HEK293T (cell line): ENCODE measurements around the gene PRDM10.

Experiments used
- CTCF ChIA-PET: fragments of 350-600 bp; formaldehyde crosslinking; extraction: SDS; loops from one replicate; lab custom pipeline; 2021; ENCODE audit warnings: antibody characterized with exemption, inconsistent platforms; lab: Yijun Ruan, JAX
- POLR2A ChIA-PET: fragments of 350-600 bp; formaldehyde crosslinking; extraction: SDS; loops from one replicate; lab custom pipeline; 2020; ENCODE audit warnings: antibody characterized with exemption, inconsistent platforms; lab: Yijun Ruan, JAX
- DNase-seq: peaks from one replicate; pipeline ENCODE4 v3.0.0; 2012; ENCODE audit warnings: mixed read lengths; ENCODE audit errors: extremely low spot score
- ARNT ChIP-seq: fragments of 450-650 bp; IDR thresholded peaks from 2 replicates; pipeline ENCODE4 v1.6.1; 2017; ENCODE audit warnings: mild to moderate bottlenecking
- BHLHE40 ChIP-seq: fragments of 450-650 bp; IDR thresholded peaks from 2 replicates; pipeline ENCODE4 v1.6.1; 2016; ENCODE audit warnings: mild to moderate bottlenecking, moderate library complexity, borderline replicate concordance
- CTBP1 ChIP-seq: fragments of 450-650 bp; IDR thresholded peaks from 2 replicates; pipeline ENCODE4 v1.6.1; 2016; ENCODE audit warnings: borderline replicate concordance
- ELF4 ChIP-seq: fragments of 450-650 bp; IDR thresholded peaks from 2 replicates; pipeline ENCODE4 v1.6.1; 2017; ENCODE audit warnings: antibody characterized with exemption
- FOXA1 ChIP-seq: fragments of 450-650 bp; IDR thresholded peaks from 2 replicates; pipeline ENCODE4 v1.6.1; 2016; ENCODE audit warnings: mild to moderate bottlenecking
- FOXK2 ChIP-seq: fragments of 450-650 bp; IDR thresholded peaks from 2 replicates; pipeline ENCODE4 v1.6.1; 2016; ENCODE audit warnings: mild to moderate bottlenecking
- FOXM1 ChIP-seq: fragments of 450-650 bp; IDR thresholded peaks from 2 replicates; pipeline ENCODE4 v1.6.1; 2017; ENCODE audit warnings: mild to moderate bottlenecking, borderline replicate concordance
- HDGF ChIP-seq: fragments of 450-650 bp; IDR thresholded peaks from 2 replicates; pipeline ENCODE4 v1.6.1; 2017; ENCODE audit warnings: antibody characterized with exemption, borderline replicate concordance
- L3MBTL2 ChIP-seq: fragments of 450-650 bp; conservative IDR thresholded peaks from 2 replicates; pipeline ENCODE4 v1.6.1; 2016; ENCODE audit warnings: mild to moderate bottlenecking
- LEF1 ChIP-seq: fragments of 450-650 bp; IDR thresholded peaks from 2 replicates; pipeline ENCODE4 v1.6.1; 2017; ENCODE audit warnings: mild to moderate bottlenecking, borderline replicate concordance
- NFRKB ChIP-seq: fragments of 450-650 bp; IDR thresholded peaks from 2 replicates; pipeline ENCODE4 v1.6.1; 2016; ENCODE audit warnings: mild to moderate bottlenecking, moderate library complexity
- SP1 ChIP-seq: fragments of 450-650 bp; IDR thresholded peaks from 2 replicates; pipeline ENCODE4 v1.6.1; 2017
- SUZ12 ChIP-seq: fragments of 450-650 bp; IDR thresholded peaks from 2 replicates; pipeline ENCODE4 v1.6.1; 2016; ENCODE audit warnings: mild to moderate bottlenecking
- TARDBP ChIP-seq: fragments of 450-650 bp; IDR thresholded peaks from 2 replicates; pipeline ENCODE4 v1.6.1; 2016
- ZNF384 ChIP-seq: fragments of 450-650 bp; IDR thresholded peaks from 2 replicates; pipeline ENCODE4 v1.6.1; 2016
- TF ChIP-seq, protein P1 (sequence below): fragments of 450-650 bp; IDR thresholded peaks from 2 replicates; pipeline ENCODE4 v1.6.1; 2016

PRDM10 gene

GRCh38 chr11:129951201-129951865, 51.3 kb downstream of the PRDM10 start:
- CTCF ChIA-PET: interaction anchor here (0.6 kb wide), 1 partner anchor 16 kb away, joined by 3 read pairs; no protein-coding TSS in a partner anchor
- DNase-seq: no peak
- POLR2A ChIA-PET: interaction anchor here (0.5 kb wide), 1 partner anchor 22 kb away, joined by 3 read pairs; no protein-coding TSS in a partner anchor
- no peak for TF ChIP-seq BHLHE40
- no peak for TF ChIP-seq SUZ12

- no peak for DNase-seq
- ChIA-PET POLR2A (interaction anchor here (0.5 kb wide), 1 partner anchor 23 kb away, joined by 3 read pairs; no protein-coding TSS in a partner anchor), CTCF (no interaction called here)
- TF ChIP-seq BHLHE40: no peak
- TF ChIP-seq FOXA1: no peak
- no peak for TF ChIP-seq ZNF384
- TF ChIP-seq TARDBP: no peak
- no peak for TF ChIP-seq LEF1
- no peak for TF ChIP-seq FOXM1
- TF ChIP-seq NFRKB: no peak
- TF ChIP-seq L3MBTL2: no peak
- no peak for TF ChIP-seq ARNT
- TF ChIP-seq CTBP1: no peak
- no peak for TF ChIP-seq HDGF
- TF ChIP-seq, protein P1, sequence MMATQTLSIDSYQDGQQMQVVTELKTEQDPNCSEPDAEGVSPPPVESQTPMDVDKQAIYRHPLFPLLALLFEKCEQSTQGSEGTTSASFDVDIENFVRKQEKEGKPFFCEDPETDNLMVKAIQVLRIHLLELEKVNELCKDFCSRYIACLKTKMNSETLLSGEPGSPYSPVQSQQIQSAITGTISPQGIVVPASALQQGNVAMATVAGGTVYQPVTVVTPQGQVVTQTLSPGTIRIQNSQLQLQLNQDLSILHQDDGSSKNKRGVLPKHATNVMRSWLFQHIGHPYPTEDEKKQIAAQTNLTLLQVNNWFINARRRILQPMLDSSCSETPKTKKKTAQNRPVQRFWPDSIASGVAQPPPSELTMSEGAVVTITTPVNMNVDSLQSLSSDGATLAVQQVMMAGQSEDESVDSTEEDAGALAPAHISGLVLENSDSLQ: no peak
- TF ChIP-seq ELF4: no peak
- TF ChIP-seq FOXK2: no peak
- no peak for TF ChIP-seq SP1
- no peak for TF ChIP-seq SUZ12
Measured at GRCh38 chr11:129950101-129951091, 52.2 kb downstream of the PRDM10 start.

- TF ChIP-seq SUZ12: no peak
- TF ChIP-seq L3MBTL2: no peak
- no peak for TF ChIP-seq LEF1
- no peak for TF ChIP-seq ARNT
- no peak for TF ChIP-seq FOXM1
- POLR2A ChIA-PET: no interaction called here
- CTCF ChIA-PET: no interaction called here
- DNase-seq: no peak
Measured at GRCh38 chr11:129948926-129949466, 53.6 kb downstream of the PRDM10 start.

DNA sequence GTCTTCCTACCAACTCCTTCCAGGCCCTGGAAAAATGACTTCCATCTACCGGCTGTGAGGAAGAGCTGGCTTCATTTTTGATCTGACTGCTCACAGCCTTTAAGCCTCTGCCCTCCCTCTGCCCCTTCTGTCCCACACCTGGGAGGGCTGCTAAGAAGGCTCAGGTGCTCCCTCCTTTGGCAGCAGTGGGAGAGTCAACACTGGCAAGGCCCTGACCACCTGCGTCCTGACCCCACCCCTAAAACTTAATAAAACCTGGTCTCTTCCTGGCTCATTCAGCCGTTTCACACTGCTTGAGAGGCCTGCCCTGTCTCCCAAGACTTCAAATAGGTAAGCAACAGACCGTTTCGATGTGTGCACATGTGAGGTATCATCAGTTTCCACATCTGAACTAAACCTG, 55.2 kb downstream of the PRDM10 start:
- CTCF ChIA-PET: no interaction called here
- no peak for DNase-seq
- TF ChIP-seq NFRKB (no peak), SUZ12 (no peak), TARDBP (no peak), SP1 (no peak), FOXK2 (no peak), FOXA1 (no peak), FOXM1 (no peak), BHLHE40 (no peak), ZNF384 (no peak), L3MBTL2 (no peak), ARNT (no peak), CTBP1 (no peak), LEF1 (no peak)
- TF ChIP-seq, protein P1: no peak
- POLR2A ChIA-PET: no interaction called here

DNA sequence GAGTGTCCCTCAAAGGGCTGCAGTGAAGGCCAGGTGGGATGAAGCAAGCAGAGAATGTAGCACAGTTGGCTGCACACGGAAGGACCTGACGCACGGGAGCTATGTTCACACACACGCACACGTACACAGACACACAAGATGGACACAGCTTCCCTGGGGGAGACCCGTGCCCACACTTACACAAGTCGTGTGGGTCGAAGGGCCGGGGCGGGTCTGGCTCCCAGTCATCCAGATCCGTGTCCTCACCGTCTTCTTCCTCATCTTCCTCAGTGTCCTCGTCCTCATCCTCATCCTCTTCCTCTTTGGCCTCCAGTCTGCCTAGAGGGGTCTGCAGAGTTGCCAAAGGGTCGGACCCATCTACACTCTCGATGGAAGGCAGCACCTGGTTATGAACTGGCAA, 55.7 kb downstream of the PRDM10 start:
- no peak for DNase-seq
- ChIA-PET CTCF (no interaction called here), POLR2A (no interaction called here)
- TF ChIP-seq FOXA1 (no peak), CTBP1 (no peak), SP1 (no peak), ELF4 (no peak), SUZ12 (no peak), HDGF (no peak), L3MBTL2 (no peak), NFRKB (no peak), ZNF384 (no peak), ARNT (no peak), BHLHE40 (no peak), FOXK2 (no peak), FOXM1 (no peak), TARDBP (no peak), LEF1 (no peak)
- TF ChIP-seq, protein P1: no peak

GRCh38 chr11:129946256-129946655, 56.4 kb downstream of the PRDM10 start:
- DNase-seq: no peak
- TF ChIP-seq ZNF384 (no peak), FOXA1 (no peak), HDGF (no peak), NFRKB (no peak), LEF1 (no peak), BHLHE40 (no peak), L3MBTL2 (no peak), ELF4 (no peak), SUZ12 (no peak), SP1 (no peak)
- CTCF ChIA-PET: no interaction called here
- POLR2A ChIA-PET: no interaction called here
